H54 (cell line): ENCODE results near the gene MAML2.

Experiments used
- DNase-seq: peaks from one replicate; pipeline ENCODE4 v3.0.0; 2011; ENCODE audit warnings: low spot score, mixed read lengths; ENCODE audit not compliant: insufficient read length
- FAIRE-seq: peaks from 3 replicates; lab custom pipeline; 2011; peaks lifted over from hg19 to GRCh38; lab: Jason Lieb, UNC
- POLR2A ChIP-seq: IDR thresholded peaks from 2 replicates; pipeline ENCODE4 v1.6.1; 2011; ENCODE audit warnings: low read depth, mild to moderate bottlenecking, low read length

Gene MAML2

GRCh38 chr11:96002339-96002738 lies 340.7 kb downstream of the MAML2 start:
- TF ChIP-seq POLR2A = no peak
- no peak for FAIRE-seq
- no peak for DNase-seq

DNA sequence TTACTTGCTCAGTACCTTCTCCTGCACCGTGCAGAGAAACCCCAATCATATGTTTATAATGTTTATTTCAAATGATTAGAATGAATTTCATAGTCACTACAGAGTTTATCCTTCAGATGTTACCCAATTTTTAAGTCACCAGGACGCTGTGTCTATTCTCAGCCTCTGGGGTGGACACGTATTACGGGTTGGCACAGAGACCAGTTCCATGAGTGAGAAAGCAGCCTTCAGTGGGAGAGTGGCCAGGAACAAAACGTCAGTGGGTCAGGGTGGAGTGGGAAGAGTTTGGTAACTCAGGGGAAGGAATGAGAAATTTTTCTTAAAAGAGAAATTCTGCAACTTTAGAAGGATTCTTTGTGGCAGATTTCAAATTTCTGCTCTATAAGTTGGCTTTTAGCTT lies 342.0 kb downstream of the MAML2 start:
- no peak for DNase-seq

DNA sequence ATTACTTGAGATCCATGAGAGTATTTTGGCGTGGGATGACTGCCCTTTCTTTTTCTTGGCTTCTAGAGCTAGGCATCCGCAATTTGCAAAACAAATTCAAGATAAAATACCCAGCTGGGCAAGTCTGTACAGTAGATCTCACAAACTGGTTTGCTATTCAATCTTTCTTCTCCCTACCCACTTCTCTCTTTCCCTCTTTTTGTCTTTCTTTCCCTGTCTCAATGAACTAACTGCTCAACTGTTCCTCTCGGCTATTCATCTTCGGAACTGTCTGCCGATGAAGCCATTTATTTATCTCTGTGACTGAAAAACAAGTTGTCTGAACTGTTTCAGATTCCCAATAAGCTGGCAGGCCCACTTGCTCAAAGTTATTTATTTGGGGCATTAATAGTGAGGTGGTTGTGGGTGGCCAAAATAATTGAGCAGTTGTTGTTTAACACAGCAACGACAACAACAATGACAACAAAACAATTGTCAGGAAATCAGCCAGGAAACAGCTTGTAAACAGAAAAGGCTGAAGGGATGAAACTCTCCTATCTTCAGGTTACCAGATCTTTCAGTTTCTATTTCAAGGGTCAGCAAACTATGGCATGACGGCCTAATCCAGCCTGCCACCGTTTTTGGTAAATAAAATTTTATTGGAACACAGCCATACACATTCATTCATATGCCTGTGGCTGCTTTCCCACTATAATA lies 343.1 kb downstream of the MAML2 start:
- FAIRE-seq (no peak), DNase-seq (no peak)
- TF ChIP-seq POLR2A = no peak

More for the DNA sequence above, 342.0 kb downstream of the MAML2 start:
- FAIRE-seq = no peak
- no peak for TF ChIP-seq POLR2A

GRCh38 chr11:95996621-95997235 lies 346.3 kb downstream of the MAML2 start:
- no peak for DNase-seq
- no peak for FAIRE-seq
- no peak for TF ChIP-seq POLR2A

- TF ChIP-seq POLR2A = no peak
- DNase-seq (no peak), FAIRE-seq (no peak)
These were observed 348.7 kb downstream of the MAML2 start for GRCh38 chr11:95994329-95994728.

GRCh38 chr11:95993438-95994298 lies 349.3 kb downstream of the MAML2 start:
- TF ChIP-seq POLR2A = no peak
- FAIRE-seq (no peak), DNase-seq (no peak)

DNA sequence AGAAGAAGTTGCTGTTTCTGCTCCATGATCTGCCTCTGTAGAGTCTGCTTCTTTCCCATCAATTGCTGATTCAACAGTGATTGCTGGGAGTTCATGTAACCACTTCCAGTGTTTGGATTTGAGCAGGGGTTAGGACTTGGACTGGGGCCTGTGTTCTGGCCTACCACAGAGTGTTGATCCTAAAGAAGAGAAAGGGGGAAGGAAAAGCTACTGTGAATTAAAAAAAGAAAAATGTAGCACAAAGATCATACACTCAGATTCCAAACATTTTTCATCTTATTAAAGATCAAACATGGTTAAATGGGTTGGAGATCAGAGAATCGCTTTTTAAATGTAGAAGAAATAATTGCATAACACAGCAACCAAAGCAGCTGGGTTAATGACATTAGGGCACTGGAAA lies 351.4 kb downstream of the MAML2 start:
- no peak for DNase-seq
- FAIRE-seq = no peak
- no peak for TF ChIP-seq POLR2A

GRCh38 chr11:95991101-95991500 lies 351.9 kb downstream of the MAML2 start:
- DNase-seq (no peak), FAIRE-seq (no peak)
- no peak for TF ChIP-seq POLR2A

GRCh38 chr11:95989780-95990179 lies 353.2 kb downstream of the MAML2 start:
- no peak for TF ChIP-seq POLR2A
- FAIRE-seq (no peak), DNase-seq (no peak)

- no peak for DNase-seq
- TF ChIP-seq POLR2A = no peak
- FAIRE-seq = no peak
These were observed 353.9 kb downstream of the MAML2 start for GRCh38 chr11:95989076-95989605.

DNA sequence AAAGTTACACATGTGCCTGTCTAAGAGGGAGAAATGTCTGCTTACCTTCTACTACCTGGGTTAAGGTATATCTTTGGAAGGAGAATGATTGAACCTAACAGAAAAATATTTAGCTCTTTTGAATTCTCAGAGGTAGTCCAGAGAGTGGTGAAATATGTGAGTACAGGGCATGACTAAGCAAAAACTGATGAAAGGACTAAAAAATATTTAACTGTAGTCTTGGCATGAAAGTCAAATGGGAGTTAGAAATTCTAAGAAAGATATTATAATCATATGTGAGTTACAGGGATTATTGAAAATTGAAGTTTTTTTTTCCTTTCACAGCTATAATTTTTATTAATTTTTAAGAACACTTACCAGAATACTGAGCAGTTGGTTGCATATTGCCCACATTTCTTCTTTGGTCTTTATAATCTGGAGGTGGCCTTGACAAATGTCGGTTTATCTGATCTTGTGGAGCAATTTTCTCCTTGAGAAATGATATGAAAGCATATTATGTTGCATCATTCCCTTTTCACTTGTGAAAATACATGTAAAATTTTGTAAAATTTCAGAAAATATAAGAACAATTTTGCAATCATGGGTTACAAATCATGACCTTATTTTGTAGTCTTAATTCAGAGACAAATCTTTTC lies 357.7 kb downstream of the MAML2 start:
- no peak for TF ChIP-seq POLR2A
- no peak for DNase-seq
- no peak for FAIRE-seq

DNA sequence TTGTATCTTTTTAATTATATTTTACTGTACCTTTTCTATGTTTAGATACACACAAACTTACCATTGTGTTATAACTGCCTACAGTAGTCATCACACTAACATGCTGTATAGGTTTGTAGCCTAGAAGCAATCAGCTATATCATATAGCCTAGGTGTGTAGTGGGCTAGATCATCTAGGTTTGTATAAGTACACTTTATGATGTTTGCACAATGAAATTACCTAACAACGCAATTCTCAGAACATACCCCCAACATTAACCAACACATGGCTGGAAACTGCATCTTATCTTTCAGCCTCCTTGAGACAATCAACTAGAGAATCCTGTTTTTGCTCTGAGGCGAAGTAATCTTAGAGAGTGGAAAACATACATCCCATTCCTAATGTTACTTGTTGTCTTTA lies 358.9 kb downstream of the MAML2 start:
- FAIRE-seq = no peak
- TF ChIP-seq POLR2A = no peak

GRCh38 chr11:95977534-95978174 lies 365.3 kb downstream of the MAML2 start:
- peak; percentile 11 for DNase-seq
- no peak for TF ChIP-seq POLR2A
- FAIRE-seq = peak; percentile 82

More for the DNA sequence above, 358.9 kb downstream of the MAML2 start:
- DNase-seq = no peak

DNA sequence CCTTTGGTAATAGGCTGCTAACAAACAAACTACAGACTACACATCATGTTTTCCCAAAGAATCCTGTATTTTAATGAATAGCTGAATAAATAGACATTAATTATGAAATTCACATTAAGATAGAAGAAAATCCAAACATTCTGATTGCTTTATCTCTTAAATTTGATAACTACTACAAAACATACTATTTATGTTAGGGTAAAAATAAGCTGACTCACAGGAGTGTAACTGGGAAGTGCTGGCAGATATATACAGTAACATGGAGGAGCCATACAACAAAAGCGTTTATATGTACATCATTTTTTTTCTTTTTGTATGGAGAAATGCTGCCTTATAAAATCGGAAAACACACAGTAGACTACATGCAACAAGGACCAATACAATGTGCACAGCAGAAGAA lies 366.4 kb downstream of the MAML2 start:
- TF ChIP-seq POLR2A = no peak
- FAIRE-seq (no peak), DNase-seq (no peak)
